GM23338 (cell line): ENCODE results near the gene PTH2. TPM values are rescaled to one million over a fixed set of nuclear protein-coding genes. Genes with fewer than 3 reads are reported as not detected.

Experiments
- ATAC-seq: fragments of 200-7000 bp; cut with Tn5 transposase; 3 replicates; pipeline ENCODE4 v1.9.1; 2020
- DNase-seq: peaks from one replicate; pipeline ENCODE4 v3.0.0-alpha.2; 2015; ENCODE audit warnings: low spot score
- H2AFZ ChIP-seq: fragments of 200-600 bp; sonication (generic); 2 replicates; pipeline ENCODE4 v1.8.0; 2016; ENCODE audit warnings: antibody characterized with exemption, mild to moderate bottlenecking, moderate library complexity
- H3F3A ChIP-seq: fragments of 200-600 bp; sonication (generic); replicated peaks from 2 replicates; pipeline ENCODE4 v1.8.0; 2017; ENCODE audit warnings: antibody characterized with exemption, mixed run types, low read depth
- H3K27ac ChIP-seq: fragments of 200-600 bp; sonication (generic); 2 replicates; pipeline ENCODE4 v1.6.1; 2016; ENCODE audit warnings: low read depth
- H3K27me3 ChIP-seq: fragments of 200-600 bp; sonication (generic); 2 replicates; pipeline ENCODE4 v1.8.0; 2016; ENCODE audit warnings: mild to moderate bottlenecking, mixed run types, moderate library complexity; ENCODE audit not compliant: insufficient read depth
- H3K36me3 ChIP-seq: fragments of 200-600 bp; sonication (generic); 2 replicates; pipeline ENCODE4 v1.8.0; 2016; ENCODE audit warnings: mild to moderate bottlenecking; ENCODE audit not compliant: insufficient read depth
- H3K4me1 ChIP-seq: fragments of 200-600 bp; sonication (generic); 2 replicates; pipeline ENCODE4 v1.8.0; 2016; ENCODE audit warnings: mild to moderate bottlenecking, moderate library complexity; ENCODE audit not compliant: insufficient read depth
- H3K4me2 ChIP-seq: fragments of 200-600 bp; sonication (generic); 2 replicates; pipeline ENCODE4 v1.7.1; 2017; ENCODE audit warnings: mixed run types
- H3K4me3 ChIP-seq: fragments of 200-600 bp; sonication (generic); 2 replicates; pipeline ENCODE4 v1.6.1; 2016; ENCODE audit warnings: mixed run types
- H3K79me2 ChIP-seq: fragments of 200-600 bp; sonication (generic); replicated peaks from 2 replicates; pipeline ENCODE4 v1.8.0; 2017; ENCODE audit warnings: mild to moderate bottlenecking; ENCODE audit not compliant: insufficient read depth
- H3K9me2 ChIP-seq: fragments of 200-600 bp; sonication (generic); 2 replicates; pipeline ENCODE4 v1.8.0; 2017; ENCODE audit not compliant: insufficient read depth
- H4K20me1 ChIP-seq: fragments of 200-600 bp; sonication (generic); replicated peaks from 2 replicates; pipeline ENCODE4 v1.8.0; 2017; ENCODE audit warnings: mild to moderate bottlenecking; ENCODE audit not compliant: insufficient read depth
- H3K27ac Mint-ChIP-seq: 2 replicates; pipeline ENCODE4 v1.8.0; 2020; ENCODE audit warnings: inconsistent platforms, mild to moderate bottlenecking, moderate library complexity, mixed read lengths
- H3K27me3 Mint-ChIP-seq: 3 replicates; pipeline ENCODE4 v1.8.0; 2022; ENCODE audit warnings: low read depth, mild to moderate bottlenecking, moderate library complexity, mixed read lengths, inconsistent platforms; ENCODE audit not compliant: insufficient read depth, poor library complexity
- H3K36me3 Mint-ChIP-seq: 3 replicates; pipeline ENCODE4 v1.8.0; 2021; ENCODE audit warnings: low read depth, mild to moderate bottlenecking, inconsistent platforms, moderate library complexity, mixed read lengths
- H3K4me1 Mint-ChIP-seq: 3 replicates; pipeline ENCODE4 v1.8.0; 2020; ENCODE audit warnings: mild to moderate bottlenecking, inconsistent platforms, mixed read lengths
- H3K4me3 Mint-ChIP-seq: 3 replicates; pipeline ENCODE4 v1.8.0; 2021; ENCODE audit warnings: moderate library complexity, mild to moderate bottlenecking, inconsistent platforms, mixed read lengths
- H3K9me3 Mint-ChIP-seq: 3 replicates; pipeline ENCODE4 v1.8.0; 2020; ENCODE audit warnings: moderate library complexity, mild to moderate bottlenecking, inconsistent platforms, mixed read lengths
- CREB1 ChIP-seq: fragments of 250-450 bp; sonication (Bioruptor Pico); IDR thresholded peaks from 2 replicates; pipeline ENCODE4 v1.5.0; 2020; ENCODE audit warnings: low read depth, mild to moderate bottlenecking, moderate library complexity
- CTCF ChIP-seq, 2 experiments: fragments of 200-600 bp in 1 of 2; sonication (generic) in 1 of 2; conservative IDR thresholded peaks; 2 replicates each; pipeline versions ENCODE4 v1.5.1 to v1.6.1; 2016 to 2017; ENCODE audit warnings: antibody characterized with exemption in 2 of 2, low read depth in 2 of 2, mild to moderate bottlenecking in 2 of 2, moderate library complexity in 1 of 2
- EZH2 ChIP-seq: fragments of 200-600 bp; sonication (generic); IDR thresholded peaks from one replicate; pipeline ENCODE4 v1.8.0; 2017; ENCODE audit warnings: antibody characterized with exemption, mild to moderate bottlenecking, low read depth; ENCODE audit not compliant: unreplicated experiment
- EZH2phosphoT487 ChIP-seq: fragments of 200-600 bp; sonication (generic); IDR thresholded peaks from one replicate; pipeline ENCODE4 v1.8.1; 2018; ENCODE audit warnings: antibody characterized with exemption; ENCODE audit not compliant: unreplicated experiment
- NANOG ChIP-seq: IDR thresholded peaks from 2 replicates; pipeline ENCODE4 v1.6.1; 2016; ENCODE audit warnings: antibody characterized with exemption, borderline replicate concordance
- ZNF114 ChIP-seq: fragments of 250-450 bp; sonication (Bioruptor Pico); IDR thresholded peaks from 2 replicates; pipeline ENCODE4 v1.5.0; 2020; ENCODE audit warnings: mild to moderate bottlenecking, moderate library complexity
- ZNF462 ChIP-seq: fragments of 250-450 bp; sonication (Bioruptor Pico); IDR thresholded peaks from 2 replicates; pipeline ENCODE4 v1.5.0; 2020; ENCODE audit warnings: mild to moderate bottlenecking, moderate library complexity
- polyA plus RNA-seq: library from polyadenylated mRNA; unstranded; fragments of >200 nt; fragmentation: Nextera tagmentation; extraction: Ambion mirVana; gene quantifications from 2 replicates; pipeline ENCODE4 v1.2.1, GENCODE V29; 2016
- total RNA-seq: library from RNA; depleted of rRNA; stranded (reverse); fragments of >200 nt; shearing (Covaris generic); gene quantifications from 2 replicates; pipeline ENCODE4 v1.2.3, GENCODE V29; 2014

PTH2 gene
- total and polyA plus RNA-seq, 2 experiments from 2014 or later = 1.6 TPM; not detected in 1

GRCh38 chr19:49407482-49408015, 15.7 kb downstream of the PTH2 start (continued):
- TF ChIP-seq ZNF462 (CRISPR knock-in tag) = no peak
- TF ChIP-seq CTCF (conservative IDR thresholded peaks at IDR 0.05; ENCODE audit: low read depth in 2 of 2) = no peak
- TF ChIP-seq NANOG = no peak
- TF ChIP-seq EZH2 = no peak
- TF ChIP-seq ZNF114 = no peak
- TF ChIP-seq CREB1 (CRISPR knock-in tag) = no peak
- TF ChIP-seq EZH2phosphoT487 = no peak

- TF ChIP-seq NANOG = no peak
- Mint-ChIP-seq H3K27ac (no peak overlapping the region), H3K9me3 (no peaks in the 10 kb centered on the region; the same call in 2 of the 3 replicates), H3K4me3 (no peak overlapping the region), H3K4me1 (peaks cover 22% of the 10 kb centered on the region), H3K27me3 (peaks cover 22% of the 10 kb centered on the region), H3K36me3 (no peaks in the 10 kb centered on the region)
- no peak overlapping the region for H2AFZ ChIP-seq
- H3K27me3 ChIP-seq = no peaks in the 10 kb centered on the region
- ATAC-seq = no peak
- H3K4me1 ChIP-seq = peaks cover 20% of the 10 kb centered on the region
- no peak for DNase-seq
- H3K79me2 ChIP-seq = no peaks in the 10 kb centered on the region
- H3K4me3 ChIP-seq = no peak overlapping the region
- H3K9me2 ChIP-seq = 0 out of 2 replicates have a peak, but pooled peaks cover under 1% of the 10 kb centered on the region
- H3K4me2 ChIP-seq = no peak overlapping the region
- no peaks in the 10 kb centered on the region for H3K36me3 ChIP-seq
- H3F3A ChIP-seq = peaks cover 9% of the 10 kb centered on the region; the same call in 1 of the 2 replicates
- H3K27ac ChIP-seq = no peak overlapping the region
- H4K20me1 ChIP-seq = no peaks in the 10 kb centered on the region
Observed at GRCh38 chr19:49407079-49407478, 16.2 kb downstream of the PTH2 start.
